Measurements from ENCODE around the gene HS6ST3. TPM values are rescaled to one million over a fixed set of nuclear protein-coding genes. Genes with fewer than 3 reads are reported as not detected.

HS6ST3 gene
- total and polyA plus RNA-seq, 2 experiments from 2014 or later = 2.2 to 2.7 TPM

DNA sequence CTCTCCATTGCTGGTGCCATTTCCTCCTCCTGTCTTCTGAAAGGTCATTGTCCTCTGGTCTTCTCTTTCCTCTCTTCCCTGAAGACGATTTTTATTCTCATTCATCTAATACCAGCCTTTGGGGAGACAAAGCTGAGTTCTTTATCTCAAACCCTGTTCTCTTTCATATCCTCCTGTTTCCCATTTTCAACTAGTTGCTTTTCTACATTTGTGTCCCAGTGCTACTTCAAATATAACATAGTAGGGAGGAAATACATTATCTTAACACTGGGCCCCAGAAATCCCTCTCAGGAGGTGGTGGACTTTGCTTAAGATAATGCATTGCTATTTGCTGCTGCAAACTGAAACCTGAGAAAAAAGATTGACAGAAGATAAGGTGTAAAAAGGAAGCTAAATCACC, 159.1 kb downstream of the HS6ST3 start:
- no peaks in the 10 kb centered on the region for H3K79me2 ChIP-seq
- no peaks in the 10 kb centered on the region for H4K20me1 ChIP-seq (ENCODE audit: insufficient read depth, poor library complexity, severe bottlenecking)
- DNase-seq (ENCODE audit: low spot score) = no peak
- H3K4me3 ChIP-seq = no peak overlapping the region
- H3K36me3 ChIP-seq (replicated peaks; ENCODE audit: insufficient read depth, low read depth) = no peaks in the 10 kb centered on the region
- H3K9me2 ChIP-seq (replicated peaks; ENCODE audit: insufficient read depth) = peaks cover 5% of the 10 kb centered on the region
- TF ChIP-seq, protein P1, sequence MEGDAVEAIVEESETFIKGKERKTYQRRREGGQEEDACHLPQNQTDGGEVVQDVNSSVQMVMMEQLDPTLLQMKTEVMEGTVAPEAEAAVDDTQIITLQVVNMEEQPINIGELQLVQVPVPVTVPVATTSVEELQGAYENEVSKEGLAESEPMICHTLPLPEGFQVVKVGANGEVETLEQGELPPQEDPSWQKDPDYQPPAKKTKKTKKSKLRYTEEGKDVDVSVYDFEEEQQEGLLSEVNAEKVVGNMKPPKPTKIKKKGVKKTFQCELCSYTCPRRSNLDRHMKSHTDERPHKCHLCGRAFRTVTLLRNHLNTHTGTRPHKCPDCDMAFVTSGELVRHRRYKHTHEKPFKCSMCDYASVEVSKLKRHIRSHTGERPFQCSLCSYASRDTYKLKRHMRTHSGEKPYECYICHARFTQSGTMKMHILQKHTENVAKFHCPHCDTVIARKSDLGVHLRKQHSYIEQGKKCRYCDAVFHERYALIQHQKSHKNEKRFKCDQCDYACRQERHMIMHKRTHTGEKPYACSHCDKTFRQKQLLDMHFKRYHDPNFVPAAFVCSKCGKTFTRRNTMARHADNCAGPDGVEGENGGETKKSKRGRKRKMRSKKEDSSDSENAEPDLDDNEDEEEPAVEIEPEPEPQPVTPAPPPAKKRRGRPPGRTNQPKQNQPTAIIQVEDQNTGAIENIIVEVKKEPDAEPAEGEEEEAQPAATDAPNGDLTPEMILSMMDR (IDR thresholded peaks at IDR 0.05; ENCODE audit: poor library complexity) = no peak
- TF ChIP-seq EZH2 (IDR thresholded peaks at IDR 0.05; ENCODE audit: borderline replicate concordance) (no peak), EZH2phosphoT487 (IDR thresholded peaks at IDR 0.05; ENCODE audit: low read depth, severe bottlenecking, unreplicated experiment) (no peak)
- H3K9me3 ChIP-seq (ENCODE audit: low read depth) = no peaks in the 10 kb centered on the region
- H3K27ac ChIP-seq = peak overlapping the region; percentile 58
- no peaks in the 10 kb centered on the region for H3K27me3 ChIP-seq
- no peak overlapping the region for H3K4me2 ChIP-seq
- WGBS (ENCODE audit: low lambda C conversion rate, missing lambda C conversion rate) = 50% methylated on average over 1 of the region's 1 CpG
- H2AFZ ChIP-seq = no peak overlapping the region
- no peaks in the 10 kb centered on the region for H3K4me1 ChIP-seq (ENCODE audit: insufficient read depth)

GRCh38 chr13:96252903-96253302, 163.0 kb downstream of the HS6ST3 start:
- Histone ChIP-seq H3K27me3 (no peaks in the 10 kb centered on the region), H3K79me2 (no peaks in the 10 kb centered on the region), H3K27ac (no peak overlapping the region), H3K4me1 (ENCODE audit: insufficient read depth) (no peaks in the 10 kb centered on the region), H3K36me3 (replicated peaks; ENCODE audit: insufficient read depth, low read depth) (no peaks in the 10 kb centered on the region), H3K9me2 (replicated peaks; ENCODE audit: insufficient read depth) (no peaks in the 10 kb centered on the region), H3K4me2 (no peak overlapping the region), H3K4me3 (no peak overlapping the region), H4K20me1 (ENCODE audit: insufficient read depth, poor library complexity, severe bottlenecking) (no peaks in the 10 kb centered on the region), H2AFZ (no peak overlapping the region), H3K9me3 (ENCODE audit: low read depth) (no peaks in the 10 kb centered on the region)
- 96% methylated on average over 4 of the region's 4 CpGs for WGBS (ENCODE audit: low lambda C conversion rate, missing lambda C conversion rate)
- TF ChIP-seq, protein P1 (IDR thresholded peaks at IDR 0.05; ENCODE audit: poor library complexity) = no peak
- no peak for TF ChIP-seq EZH2 (IDR thresholded peaks at IDR 0.05; ENCODE audit: borderline replicate concordance)
- no peak for TF ChIP-seq EZH2phosphoT487 (IDR thresholded peaks at IDR 0.05; ENCODE audit: low read depth, severe bottlenecking, unreplicated experiment)
- no peak for DNase-seq (ENCODE audit: low spot score)

- 82% methylated on average over 1 of the region's 1 CpG for WGBS (ENCODE audit: low lambda C conversion rate, missing lambda C conversion rate)
- Histone ChIP-seq H3K27ac (no peak overlapping the region), H3K27me3 (no peaks in the 10 kb centered on the region), H3K9me2 (replicated peaks; ENCODE audit: insufficient read depth) (no peaks in the 10 kb centered on the region), H3K9me3 (ENCODE audit: low read depth) (no peaks in the 10 kb centered on the region), H3K4me1 (ENCODE audit: insufficient read depth) (peaks cover 3% of the 10 kb centered on the region), H3K36me3 (replicated peaks; ENCODE audit: insufficient read depth, low read depth) (no peaks in the 10 kb centered on the region), H3K4me2 (no peak overlapping the region), H2AFZ (no peak overlapping the region), H3K4me3 (no peak overlapping the region), H3K79me2 (no peaks in the 10 kb centered on the region), H4K20me1 (ENCODE audit: insufficient read depth, poor library complexity, severe bottlenecking) (no peaks in the 10 kb centered on the region)
- TF ChIP-seq EZH2 (IDR thresholded peaks at IDR 0.05; ENCODE audit: borderline replicate concordance) (no peak), EZH2phosphoT487 (IDR thresholded peaks at IDR 0.05; ENCODE audit: low read depth, severe bottlenecking, unreplicated experiment) (no peak)
- TF ChIP-seq, protein P1 (IDR thresholded peaks at IDR 0.05; ENCODE audit: poor library complexity) = no peak
- DNase-seq (ENCODE audit: low spot score) = no peak
Observed at GRCh38 chr13:96273196-96273595, 183.3 kb downstream of the HS6ST3 start.

DNA sequence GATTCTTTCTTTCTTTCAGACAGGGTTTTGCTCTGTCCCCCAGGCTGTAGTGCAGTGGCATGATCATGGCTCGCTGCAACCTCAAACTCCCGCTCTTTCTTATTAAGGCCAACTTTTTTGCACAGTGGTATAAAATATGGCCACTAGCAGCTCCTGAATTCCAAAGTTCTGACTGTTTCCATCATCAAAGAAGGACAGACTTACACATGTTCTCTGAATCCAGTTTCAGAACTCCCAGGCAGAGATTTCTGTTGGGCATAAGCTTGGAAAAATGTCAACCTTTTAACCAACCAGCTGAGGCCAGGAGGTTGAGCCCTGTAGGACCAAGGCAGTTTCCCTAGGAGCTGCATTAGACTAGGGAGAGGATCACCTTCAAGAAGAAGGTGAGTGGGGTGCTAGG, 184.1 kb downstream of the HS6ST3 start:
- no peak for DNase-seq (ENCODE audit: low spot score)
- H3K9me2 ChIP-seq (replicated peaks; ENCODE audit: insufficient read depth) = no peaks in the 10 kb centered on the region
- H3K27me3 ChIP-seq = no peaks in the 10 kb centered on the region
- TF ChIP-seq EZH2 (IDR thresholded peaks at IDR 0.05; ENCODE audit: borderline replicate concordance) = no peak
- TF ChIP-seq EZH2phosphoT487 (IDR thresholded peaks at IDR 0.05; ENCODE audit: low read depth, severe bottlenecking, unreplicated experiment) = no peak
- TF ChIP-seq, protein P1 (IDR thresholded peaks at IDR 0.05; ENCODE audit: poor library complexity) = no peak
- no peak overlapping the region for H2AFZ ChIP-seq
- WGBS (ENCODE audit: low lambda C conversion rate, missing lambda C conversion rate) = 87% methylated on average over 2 of the region's 2 CpGs
- peaks cover 3% of the 10 kb centered on the region for H3K4me1 ChIP-seq (ENCODE audit: insufficient read depth)
- H3K4me3 ChIP-seq = no peak overlapping the region
- no peaks in the 10 kb centered on the region for H3K36me3 ChIP-seq (replicated peaks; ENCODE audit: insufficient read depth, low read depth)
- H3K79me2 ChIP-seq = no peaks in the 10 kb centered on the region
- no peak overlapping the region for H3K4me2 ChIP-seq
- H4K20me1 ChIP-seq (ENCODE audit: insufficient read depth, poor library complexity, severe bottlenecking) = no peaks in the 10 kb centered on the region
- peak overlapping the region; percentile 35 for H3K27ac ChIP-seq
- H3K9me3 ChIP-seq (ENCODE audit: low read depth) = no peaks in the 10 kb centered on the region

Measured in hepatocyte (in vitro differentiated cells).